SU-DHL-6 (cell line): ENCODE results near the gene ZNF202.

ENCODE experiments used
- EZH2phosphoT487 ChIP-seq: fragments of 200-600 bp; sonication (generic), shearing (Covaris generic); conservative IDR thresholded peaks from 2 replicates; pipeline ENCODE4 v1.6.1; 2018; ENCODE audit warnings: mild to moderate bottlenecking, antibody characterized with exemption, low read length, moderate library complexity, mixed read lengths
- TF ChIP-seq, protein P1 (sequence below): fragments of 200-600 bp; sonication (generic); IDR thresholded peaks from one replicate; pipeline ENCODE4 v1.5.1; 2017; ENCODE audit warnings: antibody characterized with exemption, mild to moderate bottlenecking, low read length, moderate library complexity; ENCODE audit not compliant: insufficient read depth, poor library complexity, severe bottlenecking

DNA sequence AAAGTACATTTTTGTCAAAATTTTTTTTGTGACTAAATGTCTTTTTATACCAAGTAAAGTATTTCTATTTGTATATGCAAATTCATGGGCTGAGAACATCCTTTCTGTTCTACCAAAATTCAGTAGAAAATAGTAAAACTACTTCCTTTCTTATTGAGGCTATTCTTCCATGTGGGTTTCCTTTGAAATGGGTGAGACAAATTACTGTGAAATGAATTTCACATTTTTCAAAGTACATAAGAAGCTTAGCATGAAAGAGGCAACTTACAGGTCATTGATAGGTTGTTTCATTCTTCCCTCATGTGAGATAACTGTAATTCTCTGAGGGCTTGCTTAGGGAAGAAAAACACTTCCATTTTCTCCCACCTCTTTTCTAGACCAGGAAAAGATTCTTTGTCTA, 13.9 kb upstream of the ZNF202 start:
- TF ChIP-seq, protein P1, sequence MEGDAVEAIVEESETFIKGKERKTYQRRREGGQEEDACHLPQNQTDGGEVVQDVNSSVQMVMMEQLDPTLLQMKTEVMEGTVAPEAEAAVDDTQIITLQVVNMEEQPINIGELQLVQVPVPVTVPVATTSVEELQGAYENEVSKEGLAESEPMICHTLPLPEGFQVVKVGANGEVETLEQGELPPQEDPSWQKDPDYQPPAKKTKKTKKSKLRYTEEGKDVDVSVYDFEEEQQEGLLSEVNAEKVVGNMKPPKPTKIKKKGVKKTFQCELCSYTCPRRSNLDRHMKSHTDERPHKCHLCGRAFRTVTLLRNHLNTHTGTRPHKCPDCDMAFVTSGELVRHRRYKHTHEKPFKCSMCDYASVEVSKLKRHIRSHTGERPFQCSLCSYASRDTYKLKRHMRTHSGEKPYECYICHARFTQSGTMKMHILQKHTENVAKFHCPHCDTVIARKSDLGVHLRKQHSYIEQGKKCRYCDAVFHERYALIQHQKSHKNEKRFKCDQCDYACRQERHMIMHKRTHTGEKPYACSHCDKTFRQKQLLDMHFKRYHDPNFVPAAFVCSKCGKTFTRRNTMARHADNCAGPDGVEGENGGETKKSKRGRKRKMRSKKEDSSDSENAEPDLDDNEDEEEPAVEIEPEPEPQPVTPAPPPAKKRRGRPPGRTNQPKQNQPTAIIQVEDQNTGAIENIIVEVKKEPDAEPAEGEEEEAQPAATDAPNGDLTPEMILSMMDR, result no peak
- TF ChIP-seq EZH2phosphoT487, result no peak
